ENCODE results near the gene SNAPC1.

Gene SNAPC1

GRCh38 chr14:61774861-61775260 is 12.6 kb downstream of the SNAPC1 start:
- Histone ChIP-seq H3K79me2 (ENCODE audit: insufficient read depth, low read length) (no peaks in the 10 kb centered on the region), H3K36me3 (ENCODE audit: insufficient read depth, low read length) (peaks cover 90% of the 10 kb centered on the region), H3K4me1 (ENCODE audit: insufficient read depth, low read length, severe bottlenecking) (no peaks in the 10 kb centered on the region), H3K4me3 (ENCODE audit: low read depth, low read length, poor library complexity, severe bottlenecking) (no peak overlapping the region), H3K4me2 (ENCODE audit: low read length) (no peak overlapping the region), H3K9ac (ENCODE audit: low read length) (no peak overlapping the region), H2AFZ (ENCODE audit: low read length) (no peak overlapping the region), H3K27ac (ENCODE audit: low read depth, low read length, poor library complexity, severe bottlenecking) (no peak overlapping the region), H4K20me1 (ENCODE audit: insufficient read depth, low read length) (no peaks in the 10 kb centered on the region), H3K27me3 (ENCODE audit: insufficient read depth, low read length) (no peaks in the 10 kb centered on the region), H3F3A (ENCODE audit: insufficient read depth, low read length) (no peaks in the 10 kb centered on the region), H3K9me2 (ENCODE audit: low read depth, low read length) (no peaks in the 10 kb centered on the region), H3K9me3 (ENCODE audit: low read length) (no peaks in the 10 kb centered on the region)
- TF ChIP-seq EZH2 (IDR thresholded peaks at IDR 0.05; ENCODE audit: borderline replicate concordance, low read length) (no peak), CTCF (IDR thresholded peaks at IDR 0.05; ENCODE audit: low read length) (no peak)

GRCh38 chr14:61780125-61780524 is 17.9 kb downstream of the SNAPC1 start:
- Histone ChIP-seq H3K36me3 (ENCODE audit: insufficient read depth, low read length) (peaks cover 98% of the 10 kb centered on the region), H3K27ac (ENCODE audit: low read depth, low read length, poor library complexity, severe bottlenecking) (no peak overlapping the region)

GRCh38 chr14:61797309-61797708 is 35.1 kb downstream of the SNAPC1 start:
- Histone ChIP-seq H3K79me2 (ENCODE audit: insufficient read depth, low read length) (no peaks in the 10 kb centered on the region), H3K27ac (ENCODE audit: low read depth, low read length, poor library complexity, severe bottlenecking) (no peak overlapping the region), H4K20me1 (ENCODE audit: insufficient read depth, low read length) (no peaks in the 10 kb centered on the region), H3K9me2 (ENCODE audit: low read depth, low read length) (no peaks in the 10 kb centered on the region), H3F3A (ENCODE audit: insufficient read depth, low read length) (0 out of 2 replicates have a peak, but pooled peaks cover 2% of the 10 kb centered on the region), H3K4me3 (ENCODE audit: low read depth, low read length, poor library complexity, severe bottlenecking) (no peak overlapping the region), H3K9ac (ENCODE audit: low read length) (no peak overlapping the region), H3K4me1 (ENCODE audit: insufficient read depth, low read length, severe bottlenecking) (no peaks in the 10 kb centered on the region), H2AFZ (ENCODE audit: low read length) (no peak overlapping the region), H3K36me3 (ENCODE audit: insufficient read depth, low read length) (peaks cover 28% of the 10 kb centered on the region), H3K4me2 (ENCODE audit: low read length) (no peak overlapping the region), H3K27me3 (ENCODE audit: insufficient read depth, low read length) (no peaks in the 10 kb centered on the region), H3K9me3 (ENCODE audit: low read length) (no peaks in the 10 kb centered on the region)
- TF ChIP-seq CTCF (IDR thresholded peaks at IDR 0.05; ENCODE audit: low read length) (no peak), EZH2 (IDR thresholded peaks at IDR 0.05; ENCODE audit: borderline replicate concordance, low read length) (no peak)

More at GRCh38 chr14:61780125-61780524, 17.9 kb downstream of the SNAPC1 start:
- H3K9me2 ChIP-seq (ENCODE audit: low read depth, low read length) = no peaks in the 10 kb centered on the region
- H3K79me2 ChIP-seq (ENCODE audit: insufficient read depth, low read length) = no peaks in the 10 kb centered on the region
- H4K20me1 ChIP-seq (ENCODE audit: insufficient read depth, low read length) = no peaks in the 10 kb centered on the region
- no peak overlapping the region for H3K9ac ChIP-seq (ENCODE audit: low read length)
- no peak overlapping the region for H2AFZ ChIP-seq (ENCODE audit: low read length)
- H3K4me3 ChIP-seq (ENCODE audit: low read depth, low read length, poor library complexity, severe bottlenecking) = no peak overlapping the region
- H3K4me2 ChIP-seq (ENCODE audit: low read length) = no peak overlapping the region
- H3K9me3 ChIP-seq (ENCODE audit: low read length) = no peaks in the 10 kb centered on the region
- no peaks in the 10 kb centered on the region for H3F3A ChIP-seq (ENCODE audit: insufficient read depth, low read length)
- no peak for TF ChIP-seq EZH2 (IDR thresholded peaks at IDR 0.05; ENCODE audit: borderline replicate concordance, low read length)
- TF ChIP-seq CTCF (IDR thresholded peaks at IDR 0.05; ENCODE audit: low read length) = no peak
- no peaks in the 10 kb centered on the region for H3K4me1 ChIP-seq (ENCODE audit: insufficient read depth, low read length, severe bottlenecking)
- H3K27me3 ChIP-seq (ENCODE audit: insufficient read depth, low read length) = no peaks in the 10 kb centered on the region

Data from OCI-LY1 (cell line).